Smooth muscle cell (in vitro differentiated cells): ENCODE data around the gene SRPRB. TPM values are rescaled to one million over a fixed set of nuclear protein-coding genes. Genes with fewer than 3 reads are reported as not detected.

Experiments
- DNase-seq: peaks from one replicate; lab custom pipeline; 2025; ENCODE audit not compliant: unreplicated experiment; lab: John Stamatoyannopoulos, UW
- H2AFZ ChIP-seq: fragments of 200-600 bp; sonication (generic); 2 replicates; pipeline ENCODE4 v1.6.0; 2016; ENCODE audit warnings: antibody characterized with exemption, low read depth, mild to moderate bottlenecking
- H3F3A ChIP-seq: fragments of 200-600 bp; sonication (generic); 2 replicates; pipeline ENCODE4 v1.6.0; 2017; ENCODE audit warnings: antibody characterized with exemption, low read depth
- H3K27ac ChIP-seq: fragments of 200-600 bp; sonication (generic); 2 replicates; pipeline ENCODE4 v1.5.1; 2016; ENCODE audit warnings: low read depth, mild to moderate bottlenecking
- H3K27me3 ChIP-seq: fragments of 200-600 bp; sonication (generic); 2 replicates; pipeline ENCODE4 v1.6.1; 2016; ENCODE audit warnings: low read depth, mild to moderate bottlenecking
- H3K36me3 ChIP-seq: fragments of 200-600 bp; sonication (generic); 2 replicates; pipeline ENCODE4 v1.5.1; 2016; ENCODE audit warnings: low read depth
- H3K4me1 ChIP-seq: fragments of 200-600 bp; sonication (generic); 2 replicates; pipeline ENCODE4 v1.5.1; 2016; ENCODE audit warnings: low read depth
- H3K4me2 ChIP-seq: fragments of 200-600 bp; sonication (generic); 2 replicates; pipeline ENCODE4 v1.6.0; 2016; ENCODE audit warnings: mild to moderate bottlenecking
- H3K4me3 ChIP-seq: fragments of 200-600 bp; sonication (generic); 2 replicates; pipeline ENCODE4 v1.5.1; 2016; ENCODE audit warnings: mild to moderate bottlenecking
- H3K79me2 ChIP-seq: fragments of 200-600 bp; sonication (generic); 2 replicates; pipeline ENCODE4 v1.6.0; 2016; ENCODE audit warnings: low read depth, mild to moderate bottlenecking
- H3K9ac ChIP-seq: fragments of 200-600 bp; sonication (generic); 2 replicates; pipeline ENCODE4 v1.6.0; 2016; ENCODE audit warnings: low read depth
- H3K9me3 ChIP-seq: fragments of 200-600 bp; sonication (generic); replicated peaks from 2 replicates; pipeline ENCODE4 v1.5.1; 2016; ENCODE audit warnings: low read depth
- H4K20me1 ChIP-seq: fragments of 200-600 bp; sonication (generic); 2 replicates; pipeline ENCODE4 v1.6.0; 2016; ENCODE audit warnings: low read depth
- CTCF ChIP-seq: fragments of 200-600 bp; sonication (generic); IDR thresholded peaks from 2 replicates; pipeline ENCODE4 v1.5.1; 2017; ENCODE audit warnings: borderline replicate concordance, mild to moderate bottlenecking, antibody characterized with exemption; ENCODE audit not compliant: insufficient read depth, poor library complexity, severe bottlenecking
- WGBS: methylation state at CpG from one replicate; pipeline ENCODE4 v1.1.7; 2016; ENCODE audit warnings: low lambda C conversion rate; 5-methylcytosine and 5-hydroxymethylcytosine counted together
- polyA plus RNA-seq: library from polyadenylated mRNA; unstranded; fragments of >200 nt; fragmentation: Nextera tagmentation; extraction: Ambion mirVana; gene quantifications from 2 replicates; pipeline ENCODE4 v1.2.1, GENCODE V29; 2016
- total RNA-seq: library from RNA; depleted of rRNA; stranded (reverse); fragments of >200 nt; gene quantifications from 2 replicates; pipeline ENCODE4 v1.2.3, GENCODE V29; 2014

SRPRB gene
- total and polyA plus RNA-seq, 2 experiments from 2014 or later, result 59.3 to 78.9 TPM

- peaks cover 15% of the 10 kb centered on the region for H3K27me3 ChIP-seq
- no peaks in the 10 kb centered on the region for H3F3A ChIP-seq
- H3K36me3 ChIP-seq, result no peaks in the 10 kb centered on the region
- H3K9ac ChIP-seq, result no peak overlapping the region
- no peak for TF ChIP-seq CTCF
- no peak overlapping the region for H3K4me2 ChIP-seq
- no peak for DNase-seq
- no peaks in the 10 kb centered on the region for H3K4me1 ChIP-seq
- H4K20me1 ChIP-seq, result no peaks in the 10 kb centered on the region
- H2AFZ ChIP-seq, result no peak overlapping the region
- no peaks in the 10 kb centered on the region for H3K79me2 ChIP-seq
- WGBS, result 98% methylated on average over 2 of the region's 2 CpGs
- no peak overlapping the region for H3K4me3 ChIP-seq
- no peaks in the 10 kb centered on the region for H3K9me3 ChIP-seq
- H3K27ac ChIP-seq, result no peak overlapping the region
Observed at GRCh38 chr3:133760916-133761315, 44.7 kb upstream of the SRPRB start.

- Histone ChIP-seq H3K4me2 (no peak overlapping the region), H3K4me3 (no peak overlapping the region), H3K27me3 (peaks cover 15% of the 10 kb centered on the region), H2AFZ (no peak overlapping the region), H3F3A (no peaks in the 10 kb centered on the region), H3K36me3 (no peaks in the 10 kb centered on the region), H3K9me3 (no peaks in the 10 kb centered on the region), H3K9ac (no peak overlapping the region), H4K20me1 (no peaks in the 10 kb centered on the region), H3K79me2 (no peaks in the 10 kb centered on the region), H3K4me1 (no peaks in the 10 kb centered on the region), H3K27ac (no peak overlapping the region)
- WGBS, result 86% methylated on average over 6 of the region's 6 CpGs
- DNase-seq, result no peak
- TF ChIP-seq CTCF, result no peak
Observed at GRCh38 chr3:133761605-133762484, 43.8 kb upstream of the SRPRB start.

- Histone ChIP-seq H3K9ac (no peak overlapping the region), H3K4me2 (no peak overlapping the region), H3K36me3 (no peaks in the 10 kb centered on the region), H2AFZ (no peak overlapping the region), H3F3A (no peaks in the 10 kb centered on the region), H3K79me2 (no peaks in the 10 kb centered on the region), H3K4me1 (no peaks in the 10 kb centered on the region), H4K20me1 (no peaks in the 10 kb centered on the region), H3K4me3 (no peak overlapping the region), H3K27ac (no peak overlapping the region), H3K9me3 (no peaks in the 10 kb centered on the region), H3K27me3 (peaks cover 15% of the 10 kb centered on the region)
- DNase-seq, result no peak
- WGBS, result 85% methylated on average over 3 of the region's 3 CpGs
- TF ChIP-seq CTCF, result no peak
Observed at GRCh38 chr3:133762539-133762938, 43.1 kb upstream of the SRPRB start.
